ENCODE data around the gene CUX1.

GRCh38 chr7:102156867-102157266 is 339.4 kb downstream of the CUX1 start:
- no peak for TF ChIP-seq CTCF (conservative IDR thresholded peaks at IDR 0.05; ENCODE audit: low read depth, low read length)
- no peak for TF ChIP-seq EZH2phosphoT487 (IDR thresholded peaks at IDR 0.05; ENCODE audit: borderline replicate concordance, low read length)
